H1 (cell line): ENCODE data around the gene FRK.

Experiments
- BACH1 ChIP-seq: IDR thresholded peaks from 2 replicates; pipeline ENCODE4 v1.6.1; 2012; ENCODE audit warnings: low read length, improper control_type of control experiment
- BRCA1 ChIP-seq: IDR thresholded peaks from 2 replicates; pipeline ENCODE4 v1.6.1; 2012; ENCODE audit warnings: low read depth, low read length, improper control_type of control experiment
- CTCF ChIP-seq, 3 experiments: IDR thresholded peaks; 1 replicate in 2 of 3; 2 replicates in 1 of 3; pipeline versions ENCODE4 v1.5.1 to v1.6.1; 2011; ENCODE audit warnings: low read length in 3 of 3, mild to moderate bottlenecking in 3 of 3, inconsistent platforms in 2 of 3, low read depth in 1 of 3, moderate library complexity in 1 of 3; ENCODE audit not compliant: insufficient read depth in 1 of 3; ENCODE audit errors: control extremely low read depth in 1 of 3
- EP300 ChIP-seq, 2 experiments: IDR thresholded peaks; 1 replicate in 1 of 2; 2 replicates in 1 of 2; pipeline ENCODE4 v1.6.1; 2011 to 2012; ENCODE audit warnings: low read depth in 2 of 2, low read length in 2 of 2, mild to moderate bottlenecking in 2 of 2, borderline replicate concordance in 1 of 2, inconsistent platforms in 1 of 2, moderate library complexity in 1 of 2
- EZH2 ChIP-seq: fragments of 200-600 bp; sonication (generic); IDR thresholded peaks from 2 replicates; pipeline ENCODE4 v1.7.1; 2012; ENCODE audit warnings: low read depth, mild to moderate bottlenecking, moderate library complexity, low read length, inconsistent platforms; ENCODE audit not compliant: severe bottlenecking
- HDAC2 ChIP-seq, 2 experiments: fragments of 300-600 bp in 1 of 2; sonication (generic) in 1 of 2; IDR thresholded peaks; 2 replicates each; pipeline ENCODE4 v1.6.1; 2011 to 2012; ENCODE audit warnings: low read depth in 2 of 2, low read length in 2 of 2, mild to moderate bottlenecking in 2 of 2, moderate library complexity in 2 of 2, borderline replicate concordance in 1 of 2, inconsistent platforms in 1 of 2
- JUND ChIP-seq: IDR thresholded peaks from 2 replicates; pipeline ENCODE4 v1.6.1; 2011; ENCODE audit warnings: mild to moderate bottlenecking, improper control_type of control experiment, low read length
- POLR2A ChIP-seq, 2 experiments: IDR thresholded peaks; 1 replicate in 1 of 2; 2 replicates in 1 of 2; pipeline ENCODE4 v1.6.1; 2011; ENCODE audit warnings: low read depth in 2 of 2, low read length in 2 of 2, mild to moderate bottlenecking in 2 of 2; ENCODE audit errors: control extremely low read depth in 1 of 2
- POLR2AphosphoS5 ChIP-seq: IDR thresholded peaks from 2 replicates; pipeline ENCODE4 v1.6.1; 2011; ENCODE audit warnings: low read depth, low read length
- RAD21 ChIP-seq, 2 experiments: IDR thresholded peaks in 1 of 2; conservative IDR thresholded peaks in 1 of 2; 2 replicates each; pipeline ENCODE4 v1.6.1; 2011; ENCODE audit warnings: low read depth in 2 of 2, low read length in 2 of 2, improper control_type of control experiment in 1 of 2, inconsistent platforms in 1 of 2, mild to moderate bottlenecking in 1 of 2, moderate library complexity in 1 of 2
- RFX5 ChIP-seq: IDR thresholded peaks from 2 replicates; pipeline ENCODE4 v1.6.1; 2011; ENCODE audit warnings: low read depth, low read length, improper control_type of control experiment, borderline replicate concordance
- SRF ChIP-seq: IDR thresholded peaks from 2 replicates; pipeline ENCODE4 v1.6.1; 2011; ENCODE audit warnings: mild to moderate bottlenecking, low read depth, low read length, moderate library complexity
- TAF1 ChIP-seq: IDR thresholded peaks from 2 replicates; pipeline ENCODE4 v1.6.1; 2011; ENCODE audit warnings: mild to moderate bottlenecking, low read depth, low read length

DNA sequence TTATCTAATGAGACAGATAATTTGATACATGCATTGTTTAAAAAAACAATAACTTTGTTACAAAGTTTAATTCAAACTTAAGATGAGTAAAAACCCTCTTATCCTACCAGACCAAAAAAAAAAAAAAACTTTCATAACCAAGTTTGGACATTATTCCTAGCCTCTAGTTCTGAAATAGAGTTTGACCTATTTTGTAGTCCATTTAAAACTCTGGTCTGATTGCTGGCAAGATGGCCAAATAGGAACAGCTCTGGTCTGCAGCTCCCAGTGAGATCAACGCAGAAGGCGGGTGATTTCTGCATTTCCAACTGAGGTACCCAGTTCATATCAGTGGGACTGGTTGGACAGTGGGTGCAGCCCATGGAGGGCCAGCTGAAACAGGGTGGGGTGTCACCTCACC is 125.9 kb downstream of the FRK start:
- TF ChIP-seq BRCA1 = no peak
- TF ChIP-seq EZH2 = no peak
- TF ChIP-seq TAF1 = no peak
- no peak for TF ChIP-seq CTCF (IDR thresholded peaks at IDR 0.05; ENCODE audit: control extremely low read depth in 1 of 3, insufficient read depth in 1 of 3, low read depth in 1 of 3, low read length in 3 of 3)
- TF ChIP-seq EP300 (IDR thresholded peaks at IDR 0.05; ENCODE audit: borderline replicate concordance in 1 of 2, low read depth in 2 of 2, low read length in 2 of 2) = no peak
- no peak for TF ChIP-seq POLR2A (IDR thresholded peaks at IDR 0.05; ENCODE audit: control extremely low read depth in 1 of 2, low read depth in 2 of 2, low read length in 2 of 2)
- no peak for TF ChIP-seq JUND
- TF ChIP-seq SRF = no peak
- no peak for TF ChIP-seq HDAC2 (IDR thresholded peaks at IDR 0.05; ENCODE audit: borderline replicate concordance in 1 of 2, low read depth in 2 of 2, low read length in 2 of 2)
- no peak for TF ChIP-seq RFX5
- no peak for TF ChIP-seq BACH1
- TF ChIP-seq POLR2AphosphoS5 = no peak
- no peak for TF ChIP-seq RAD21 (IDR thresholded peaks at IDR 0.05 in 1 of 2, conservative IDR thresholded peaks at IDR 0.05 in 1 of 2; ENCODE audit: low read depth in 2 of 2, low read length in 2 of 2)
